GM19328 (cell line): ENCODE data around the gene KCNH6.

Experiments
- ATAC-seq: cut with Tn5 transposase; IDR thresholded peaks from one replicate; pipeline ENCODE4 v1.9.1; 2021; ENCODE audit warnings: mild to moderate bottlenecking, moderate library complexity; ENCODE audit not compliant: unreplicated experiment

The KCNH6 gene

GRCh38 chr17:63595132-63595531 lies 72.0 kb downstream of the KCNH6 start:
- ATAC-seq: no peak
